NCI-H2227 treated with DMSO at 0.1 percent for 48 hours (cell line): ENCODE measurements around the gene SYNGAP1.

Experiments
- DNase-seq: peaks from one replicate; lab custom pipeline; 2025; lab: John Stamatoyannopoulos, UW

The SYNGAP1 gene

DNA sequence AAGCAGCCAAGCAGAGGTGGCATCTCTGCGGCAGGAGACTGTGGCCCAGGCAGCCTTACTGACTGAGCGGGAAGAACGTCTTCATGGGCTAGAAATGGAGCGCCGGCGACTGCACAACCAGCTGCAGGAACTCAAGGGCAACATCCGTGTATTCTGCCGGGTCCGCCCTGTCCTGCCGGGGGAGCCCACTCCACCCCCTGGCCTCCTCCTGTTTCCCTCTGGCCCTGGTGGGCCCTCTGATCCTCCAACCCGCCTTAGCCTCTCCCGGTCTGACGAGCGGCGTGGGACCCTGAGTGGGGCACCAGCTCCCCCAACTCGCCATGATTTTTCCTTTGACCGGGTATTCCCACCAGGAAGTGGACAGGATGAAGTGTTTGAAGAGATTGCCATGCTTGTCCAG is 15.0 kb upstream of the SYNGAP1 start:
- no peak for DNase-seq

DNA sequence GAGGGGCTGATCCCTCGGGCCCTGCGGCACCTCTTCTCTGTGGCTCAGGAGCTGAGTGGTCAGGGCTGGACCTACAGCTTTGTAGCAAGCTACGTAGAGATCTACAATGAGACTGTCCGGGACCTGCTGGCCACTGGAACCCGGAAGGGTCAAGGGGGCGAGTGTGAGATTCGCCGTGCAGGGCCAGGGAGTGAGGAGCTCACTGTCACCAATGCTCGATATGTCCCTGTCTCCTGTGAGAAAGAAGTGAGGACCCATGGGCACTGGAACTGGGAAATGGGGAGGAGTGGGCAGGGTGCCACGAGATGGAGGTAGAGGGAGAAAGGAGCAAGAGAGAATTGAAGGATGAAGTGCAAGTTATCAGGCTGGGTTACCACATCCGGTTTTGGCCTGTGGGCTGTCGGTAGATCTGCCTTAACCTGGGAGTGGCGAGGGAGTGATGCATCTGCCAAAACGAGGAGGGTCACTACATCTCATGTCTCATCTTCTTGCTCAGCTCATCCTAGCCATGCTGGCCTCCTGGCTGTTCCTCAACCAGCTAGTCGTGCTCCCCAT is 14.4 kb upstream of the SYNGAP1 start:
- DNase-seq = no peak

DNA sequence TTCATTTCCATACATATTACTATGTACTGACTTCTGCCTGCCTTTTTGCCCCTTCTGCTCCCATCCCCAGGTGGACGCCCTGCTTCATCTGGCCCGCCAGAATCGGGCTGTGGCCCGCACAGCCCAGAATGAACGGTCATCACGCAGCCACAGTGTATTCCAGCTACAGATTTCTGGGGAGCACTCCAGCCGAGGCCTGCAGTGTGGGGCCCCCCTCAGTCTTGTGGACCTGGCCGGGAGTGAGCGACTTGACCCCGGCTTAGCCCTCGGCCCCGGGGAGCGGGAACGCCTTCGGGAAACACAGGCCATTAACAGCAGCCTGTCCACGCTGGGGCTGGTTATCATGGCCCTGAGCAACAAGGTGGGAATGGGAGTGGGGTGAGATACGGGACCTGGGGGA is 13.7 kb upstream of the SYNGAP1 start:
- DNase-seq = no peak

GRCh38 chr6:33407132-33407718 is 12.6 kb upstream of the SYNGAP1 start:
- no peak for DNase-seq

DNA sequence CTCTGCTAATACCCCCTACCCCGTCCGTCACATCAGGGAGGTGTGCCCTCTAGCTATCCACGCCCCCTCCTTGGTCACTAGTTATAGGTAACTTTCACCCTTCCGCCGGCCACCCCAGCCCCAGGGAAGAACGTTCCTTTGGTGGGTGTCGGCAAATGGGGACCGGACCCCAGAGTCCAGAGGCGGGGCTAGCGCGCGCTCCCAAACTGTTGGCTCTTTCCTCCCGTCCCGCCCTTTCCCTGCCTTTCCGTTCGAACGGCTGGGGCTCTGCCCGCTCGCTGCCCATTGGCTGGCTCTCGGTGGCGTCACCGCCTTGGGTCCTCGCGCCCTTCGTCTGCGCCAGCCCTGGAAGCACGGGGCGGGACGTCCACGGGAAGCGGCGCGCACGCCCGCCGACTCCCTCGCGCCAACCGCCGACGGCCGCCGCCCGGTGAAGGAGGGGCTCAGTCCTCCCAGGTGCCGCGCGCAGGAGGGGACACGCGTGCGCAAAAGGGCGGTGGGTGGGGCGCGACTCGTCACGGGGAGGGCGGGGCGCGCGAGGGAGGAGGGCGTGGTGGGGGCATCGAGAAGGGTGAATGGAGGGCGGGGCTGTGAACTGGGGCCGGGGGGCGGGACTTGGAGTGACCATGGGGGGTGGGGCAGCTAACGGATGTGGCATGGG is 9.7 kb upstream of the SYNGAP1 start:
- DNase-seq = peak; percentile 96

GRCh38 chr6:33410711-33411631 is 8.9 kb upstream of the SYNGAP1 start, which contains the start of gene PHF1:
TSS of gene PHF1 (plus strand) at chr6:33411014. CDS start at chr6:33412264, 1,250 bp downstream.
- DNase-seq = peak; percentile 72

DNA sequence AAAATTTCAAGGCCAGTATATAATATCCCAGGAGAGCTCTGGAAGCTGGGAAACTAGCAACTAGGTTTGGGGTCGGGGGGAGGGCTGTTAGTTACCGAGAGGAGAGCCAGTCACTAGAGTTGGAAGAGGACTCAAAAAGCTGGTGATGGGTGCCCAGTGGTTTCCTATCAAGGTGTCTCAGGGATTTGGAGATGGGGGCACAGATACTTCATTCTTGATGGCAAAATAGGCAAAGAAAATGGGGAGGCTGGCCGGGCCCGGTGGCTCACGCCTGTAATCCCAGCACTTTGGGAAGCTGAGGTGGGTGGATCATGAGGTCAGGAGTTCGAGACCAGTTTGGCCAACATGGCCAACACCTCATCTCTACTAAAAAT is 8.2 kb upstream of the SYNGAP1 start:
- no peak for DNase-seq

DNA sequence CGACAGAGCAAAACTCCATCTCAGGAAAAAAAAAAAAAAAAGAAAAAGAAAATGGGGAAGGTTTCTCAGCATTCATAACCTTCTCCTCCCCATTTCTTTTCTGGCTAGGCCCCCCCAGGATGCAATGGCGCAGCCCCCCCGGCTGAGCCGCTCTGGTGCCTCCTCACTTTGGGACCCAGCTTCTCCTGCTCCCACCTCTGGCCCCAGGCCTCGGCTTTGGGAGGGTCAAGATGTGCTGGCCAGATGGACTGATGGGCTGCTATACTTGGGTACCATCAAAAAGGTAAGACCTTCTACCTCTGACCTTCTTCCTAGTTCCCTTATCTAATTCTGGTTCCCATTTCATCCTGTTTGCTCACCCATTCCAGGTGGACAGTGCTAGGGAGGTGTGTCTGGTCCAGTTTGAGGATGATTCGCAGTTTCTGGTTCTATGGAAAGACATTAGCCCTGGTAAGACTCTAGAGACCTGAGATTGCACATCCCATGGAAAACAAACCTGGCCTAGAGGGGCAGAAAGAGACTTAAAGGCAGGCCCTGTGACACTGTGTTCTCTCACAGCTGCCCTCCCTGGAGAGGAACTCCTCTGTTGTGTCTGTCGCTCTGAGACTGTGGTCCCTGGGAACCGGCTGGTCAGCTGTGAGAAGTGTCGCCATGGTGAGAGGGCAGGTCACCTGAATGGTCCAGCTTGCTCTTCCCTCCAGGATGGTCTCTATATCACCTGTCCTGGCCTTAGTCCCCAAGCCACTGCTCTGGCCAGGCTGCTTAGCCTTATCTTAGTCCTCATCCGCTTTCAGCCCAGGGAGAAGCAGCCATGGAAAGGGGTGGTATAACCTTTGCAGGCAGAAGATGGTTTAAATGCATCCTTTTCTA is 7.5 kb upstream of the SYNGAP1 start:
- no peak for DNase-seq

- DNase-seq = no peak
Observed at GRCh38 chr6:33413241-33414120, 6.4 kb upstream of the SYNGAP1 start.

GRCh38 chr6:33414592-33415271 is 5.1 kb upstream of the SYNGAP1 start:
- no peak for DNase-seq

DNA sequence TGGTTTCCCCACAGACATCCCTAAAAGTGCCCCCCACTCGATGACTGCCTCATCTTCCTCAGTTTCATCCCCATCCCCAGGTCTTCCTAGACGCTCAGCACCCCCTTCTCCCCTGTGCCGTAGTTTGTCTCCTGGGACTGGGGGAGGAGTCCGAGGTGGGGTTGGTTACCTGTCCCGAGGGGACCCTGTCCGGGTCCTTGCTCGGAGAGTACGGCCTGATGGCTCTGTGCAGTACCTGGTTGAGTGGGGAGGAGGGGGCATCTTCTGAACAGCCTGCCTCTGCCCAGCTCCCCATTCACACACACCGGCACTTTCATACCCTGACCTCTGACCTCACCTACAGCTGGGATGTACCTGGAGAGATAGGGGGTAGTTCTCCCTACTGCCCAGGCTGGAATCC is 4.0 kb upstream of the SYNGAP1 start:
- DNase-seq = no peak

DNA sequence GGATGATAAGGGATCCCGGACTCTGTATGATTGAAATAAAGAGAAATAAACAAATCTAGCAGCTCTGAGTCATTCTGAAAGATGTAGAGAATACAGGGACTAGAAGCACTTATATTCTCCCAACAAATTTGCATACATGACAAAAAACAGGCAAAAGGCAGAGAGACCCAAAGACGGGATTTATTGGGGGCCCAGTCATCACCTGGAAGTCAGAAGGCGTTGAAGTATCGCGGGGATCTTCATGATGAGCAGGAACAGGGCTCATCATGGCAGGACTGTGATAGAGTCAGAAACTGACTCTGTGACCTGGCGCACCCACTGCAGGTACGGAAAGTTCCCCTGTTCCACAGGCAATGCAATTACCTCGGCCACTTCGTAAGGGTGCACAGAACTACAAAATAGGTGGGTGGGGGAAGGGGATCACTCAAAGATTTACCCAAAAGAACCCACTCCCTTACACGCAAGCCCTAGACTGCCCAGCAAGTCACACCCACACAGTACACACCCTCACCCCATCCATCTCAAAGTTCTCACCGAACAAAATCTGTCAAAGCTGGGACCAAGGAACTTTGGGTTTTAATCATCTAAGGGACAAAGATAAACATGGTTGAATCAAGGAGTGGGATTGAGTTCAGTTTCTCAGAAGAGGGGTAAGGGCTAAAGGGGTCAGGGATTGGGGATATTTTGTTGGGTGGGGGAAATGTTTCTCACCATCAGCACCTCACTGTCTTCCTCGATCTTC is 3.3 kb upstream of the SYNGAP1 start:
- DNase-seq = no peak

- no peak for DNase-seq
Observed at GRCh38 chr6:33417128-33417902, 2.5 kb upstream of the SYNGAP1 start.

GRCh38 chr6:33417903-33418689 is 1.8 kb upstream of the SYNGAP1 start, which contains the start of gene CUTA:
TSS of gene CUTA (minus strand) at chr6:33418107. CDS start at chr6:33418000, 107 bp downstream.
- DNase-seq = peak; percentile 98

DNA sequence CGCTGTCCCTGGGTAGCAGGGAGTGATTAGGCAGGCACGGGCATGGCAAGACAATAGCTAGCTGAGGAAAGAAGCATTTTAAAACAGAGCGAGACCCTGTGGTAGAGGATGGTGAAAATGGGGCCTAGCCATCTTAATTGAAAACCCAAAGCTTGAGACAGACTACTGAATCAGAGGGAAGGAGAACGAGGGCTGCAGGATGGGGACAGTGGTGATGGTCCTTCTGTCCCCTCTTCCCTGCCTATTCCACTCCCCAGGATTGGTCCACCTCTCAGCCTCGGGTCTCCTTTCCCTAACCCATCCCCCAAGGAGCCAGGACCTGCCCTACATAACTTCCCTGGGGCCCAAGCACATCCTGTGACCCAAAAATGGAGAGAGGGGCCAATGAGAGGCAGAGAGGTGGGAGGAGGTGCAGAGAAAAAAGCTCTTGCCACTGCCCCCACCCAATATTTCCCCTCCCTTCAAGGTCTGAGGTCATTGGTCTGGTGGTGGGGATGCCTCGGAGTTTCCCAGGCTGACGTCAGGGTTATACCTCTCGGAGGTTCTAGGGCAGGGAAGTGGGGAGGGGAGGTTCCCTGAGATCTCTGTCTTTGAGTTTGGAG is 1.1 kb upstream of the SYNGAP1 start:
- no peak for DNase-seq

DNA sequence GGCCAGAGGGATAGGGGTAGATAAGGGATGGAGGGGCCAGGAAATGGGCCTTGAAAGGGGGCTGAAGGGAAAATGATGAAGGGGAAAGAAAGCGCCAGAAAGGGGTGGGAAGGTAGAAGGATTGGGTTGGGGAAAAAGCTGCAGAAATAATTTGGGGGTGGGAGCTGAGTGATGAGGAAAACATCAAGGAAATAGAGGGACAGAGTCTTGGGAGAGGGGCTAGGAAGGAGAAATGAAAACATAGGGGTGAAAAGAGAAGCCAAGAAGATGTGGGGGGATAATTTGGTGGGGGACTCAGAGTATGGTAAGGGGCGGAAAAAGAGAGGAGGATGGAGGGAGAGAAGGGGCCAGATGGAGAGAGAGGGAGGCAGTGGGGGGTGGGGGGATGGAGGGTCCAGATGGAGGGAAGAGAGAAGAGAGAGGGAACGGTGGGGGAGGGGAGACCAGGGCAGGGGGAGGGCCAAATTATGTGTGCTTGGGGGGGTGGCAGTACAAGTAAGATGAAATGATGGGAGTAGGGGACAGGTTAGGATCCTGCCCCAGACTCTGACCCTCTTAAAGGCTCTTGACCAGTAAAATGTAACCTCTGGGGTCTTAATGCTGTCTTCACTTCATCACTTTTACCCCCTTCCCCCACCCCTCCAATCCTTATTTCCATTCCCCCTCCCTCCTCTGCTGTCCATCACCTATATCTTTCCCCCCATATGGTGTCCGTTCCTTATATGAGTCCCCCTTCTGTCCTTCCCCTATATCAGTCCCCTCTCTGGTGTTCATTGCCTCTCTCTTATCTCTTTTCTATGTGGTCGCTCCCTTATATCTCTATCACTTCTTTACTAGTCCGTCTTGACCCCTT is 852 bp downstream of the SYNGAP1 start:
- peak; percentile 64 for DNase-seq
